H7 (cell line): Measurements from ENCODE around the gene RNPS1. TPM values are rescaled to one million over a fixed set of nuclear protein-coding genes. Genes with fewer than 3 reads are reported as not detected.
"Not testable (repeated sequence)": the region's sequence is repeated elsewhere in the genome, so short reads cannot be mapped to it uniquely, and the experiment has no call there.

Experiments used
- DNase-seq: peaks from one replicate; pipeline ENCODE4 v3.0.0; 2012
- H3K27me3 ChIP-seq: 2 replicates; pipeline ENCODE4 v1.6.0; 2011; ENCODE audit warnings: mild to moderate bottlenecking, low read length; ENCODE audit not compliant: control insufficient read depth, insufficient read depth
- H3K36me3 ChIP-seq: replicated peaks from 2 replicates; pipeline ENCODE4 v1.5.1; 2011; ENCODE audit warnings: low read length; ENCODE audit not compliant: control insufficient read depth, insufficient read depth
- H3K4me3 ChIP-seq: 2 replicates; pipeline ENCODE4 v1.5.1; 2011; ENCODE audit warnings: low read depth, mild to moderate bottlenecking, control low read depth, low read length, moderate library complexity; ENCODE audit not compliant: insufficient read depth
- total RNA-seq: library from RNA; depleted of rRNA; stranded (reverse); fragments of >200 nt; shearing (Covaris generic); gene quantifications from 2 replicates; pipeline ENCODE4 v1.2.3, GENCODE V29; 2014

Gene RNPS1
- total RNA-seq, 1 experiment from 2014 or later = 282 TPM

DNA sequence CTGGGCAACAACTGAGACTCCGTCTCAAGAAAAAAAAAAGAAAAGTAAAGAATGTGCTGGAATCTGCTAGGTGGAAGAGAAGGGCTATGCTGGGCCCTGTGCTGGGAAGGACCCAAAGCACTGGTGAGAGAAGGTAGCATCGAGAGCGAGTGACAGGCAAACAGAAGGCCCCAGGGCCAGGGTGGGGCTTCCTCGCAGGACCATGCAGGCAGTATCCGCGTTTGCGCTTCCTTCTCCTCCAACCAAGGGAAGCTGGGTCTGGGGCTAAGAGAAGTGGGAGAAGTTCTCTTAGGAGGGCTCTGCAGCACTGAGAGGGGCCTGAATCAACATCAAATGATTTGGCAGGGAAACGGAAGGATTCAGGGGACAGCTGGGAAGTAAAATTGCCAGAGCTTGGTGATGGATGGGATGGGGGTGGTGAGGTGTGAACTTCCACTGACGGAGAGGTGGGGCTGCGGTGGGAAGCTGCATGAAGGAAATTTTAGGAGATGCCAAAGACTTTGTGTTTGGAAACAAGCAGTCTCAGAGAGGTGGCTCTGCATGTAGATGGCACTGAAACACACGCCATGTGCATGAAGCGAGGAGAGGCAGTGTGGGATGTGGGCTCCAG is 11.3 kb downstream of the RNPS1 start:
- Histone ChIP-seq H3K36me3 (peaks cover 51% of the 10 kb centered on the region), H3K4me3 (no peak overlapping the region), H3K27me3 (no peaks in the 10 kb centered on the region)
- DNase-seq = peak; percentile 24

- DNase-seq = peak; percentile 24
- Histone ChIP-seq H3K27me3 (no peaks in the 10 kb centered on the region), H3K4me3 (no peak overlapping the region), H3K36me3 (peaks cover 36% of the 10 kb centered on the region)
Measured at GRCh38 chr16:2253293-2253692, 14.6 kb downstream of the RNPS1 start.

DNA sequence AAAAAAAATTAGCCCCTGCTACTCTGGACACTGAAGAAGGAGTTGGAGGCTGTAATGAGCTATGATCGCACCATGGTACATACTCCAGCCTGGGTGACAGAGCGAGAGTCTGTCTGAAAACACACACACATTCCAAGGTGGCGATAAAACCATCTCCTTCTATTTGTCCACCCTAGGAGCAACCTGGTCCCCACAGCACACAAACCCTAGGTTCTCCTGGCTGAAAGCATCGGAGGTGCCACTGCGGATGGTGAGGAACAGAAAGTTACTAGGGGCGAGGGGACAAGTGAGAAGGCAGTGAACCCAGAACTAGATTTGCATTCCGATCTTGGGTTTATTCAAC is 15.1 kb downstream of the RNPS1 start:
- Histone ChIP-seq H3K36me3 (peaks cover 33% of the 10 kb centered on the region), H3K27me3 (no peaks in the 10 kb centered on the region), H3K4me3 (no peak overlapping the region)
- peak; percentile 42 for DNase-seq

- Histone ChIP-seq H3K36me3 (peaks cover 23% of the 10 kb centered on the region), H3K27me3 (no peaks in the 10 kb centered on the region), H3K4me3 (peak within 1 kb of the TSS; percentile 79)
- peak; percentile 100 for DNase-seq
Measured at GRCh38 chr16:2251296-2252111, 16.4 kb downstream of the RNPS1 start, which contains the start of gene ECI1. Gene ECI1, minus strand, starts transcription at chr16:2251587. Its CDS starts 21 bp downstream, at chr16:2251566.

DNA sequence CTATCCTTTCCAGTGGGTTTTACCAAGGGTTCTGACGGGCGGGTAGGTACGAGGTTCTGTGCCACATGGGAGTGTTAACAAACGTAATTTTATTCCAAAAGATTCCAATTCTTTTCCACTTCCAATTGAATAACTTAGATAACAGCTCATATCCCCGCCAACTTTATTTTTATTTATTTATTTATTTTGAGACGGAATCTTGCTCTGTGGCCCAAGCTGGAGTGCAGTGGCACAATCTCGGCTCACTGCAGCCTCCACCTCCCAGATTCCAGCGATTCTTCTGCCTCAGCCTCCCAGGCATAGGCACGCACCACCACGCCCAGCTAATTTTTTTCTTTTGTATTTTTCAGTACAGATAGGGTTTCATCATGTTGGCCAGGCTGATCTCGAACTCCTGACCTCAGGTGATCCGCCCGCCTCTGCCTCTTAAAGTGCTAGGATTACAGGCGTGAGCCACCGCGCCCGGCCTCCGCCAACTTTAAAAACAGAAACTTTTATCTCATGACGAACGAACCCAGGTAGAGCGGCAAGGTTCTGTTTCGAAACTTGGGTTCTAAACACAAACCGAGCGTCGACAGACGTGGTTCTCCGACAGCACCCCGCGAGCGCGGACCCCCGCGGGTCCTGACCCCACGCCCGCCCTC is 17.2 kb downstream of the RNPS1 start:
- Histone ChIP-seq H3K36me3 (peaks cover 22% of the 10 kb centered on the region), H3K27me3 (no peaks in the 10 kb centered on the region), H3K4me3 (peak overlapping the region; percentile 79)
- DNase-seq = no peak

- H3K36me3 ChIP-seq = peaks cover 11% of the 10 kb centered on the region
- H3K4me3 ChIP-seq = no peak overlapping the region
Measured at GRCh38 chr16:2246301-2246885, 21.5 kb downstream of the RNPS1 start.

DNA sequence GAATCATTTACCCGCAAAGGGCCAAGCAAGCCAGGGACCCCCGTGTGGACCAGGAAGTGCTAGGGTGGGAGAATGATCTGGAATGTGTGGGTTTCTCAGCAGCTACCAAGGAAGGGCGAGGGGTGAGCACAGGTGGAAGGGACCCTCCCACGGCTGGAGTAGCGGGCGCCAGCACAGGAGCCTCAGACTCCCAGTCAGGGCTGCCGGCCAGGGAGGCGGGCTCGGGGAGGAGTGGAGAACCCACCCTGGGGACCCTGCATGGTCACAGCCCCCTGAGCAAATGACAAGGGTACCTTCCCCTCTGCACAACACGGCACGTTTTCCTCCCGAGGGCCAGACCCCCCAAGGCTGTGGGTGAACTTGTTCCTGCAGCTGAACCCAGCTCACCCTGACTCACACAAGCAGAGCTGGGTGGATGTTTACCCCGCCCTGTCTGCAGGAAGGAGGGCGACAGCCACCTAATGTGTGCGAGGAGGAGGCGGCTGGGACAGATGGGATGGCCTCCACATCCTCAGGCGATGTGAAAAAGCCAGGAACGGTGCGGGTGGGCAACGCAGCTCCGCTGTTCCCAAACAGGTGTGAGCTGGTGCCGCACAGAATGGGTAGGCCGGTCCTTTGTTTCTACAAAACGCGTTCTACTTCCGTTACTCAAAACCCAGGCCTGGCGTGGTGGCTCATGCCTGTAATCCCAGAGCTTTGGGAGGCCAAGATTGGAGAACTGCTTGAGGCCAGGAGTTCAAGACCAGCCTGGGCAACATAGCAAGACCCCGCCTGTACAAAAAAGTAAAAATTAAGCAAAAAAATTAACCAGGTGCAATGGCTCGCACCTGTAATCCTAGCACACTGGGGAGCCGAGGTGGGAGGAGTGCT is 22.8 kb downstream of the RNPS1 start:
- Histone ChIP-seq H3K27me3 (no peaks in the 10 kb centered on the region), H3K36me3 (peaks cover 11% of the 10 kb centered on the region), H3K4me3 (no peak overlapping the region)
- peak; percentile 59 for DNase-seq

More at GRCh38 chr16:2246301-2246885, 21.5 kb downstream of the RNPS1 start:
- peak; percentile 43 for DNase-seq
- H3K27me3 ChIP-seq = no peaks in the 10 kb centered on the region

- no peak overlapping the region for H3K4me3 ChIP-seq
- H3K36me3 ChIP-seq = peaks cover 11% of the 10 kb centered on the region
- peak; percentile 86 for DNase-seq
- H3K27me3 ChIP-seq = no peaks in the 10 kb centered on the region
Measured at GRCh38 chr16:2244301-2244700, 23.6 kb downstream of the RNPS1 start.

- Histone ChIP-seq H3K36me3 (peaks cover 11% of the 10 kb centered on the region), H3K4me3 (no peak overlapping the region), H3K27me3 (no peaks in the 10 kb centered on the region)
- peak; percentile 52 for DNase-seq
Measured at GRCh38 chr16:2243781-2244180, 24.1 kb downstream of the RNPS1 start.

DNA sequence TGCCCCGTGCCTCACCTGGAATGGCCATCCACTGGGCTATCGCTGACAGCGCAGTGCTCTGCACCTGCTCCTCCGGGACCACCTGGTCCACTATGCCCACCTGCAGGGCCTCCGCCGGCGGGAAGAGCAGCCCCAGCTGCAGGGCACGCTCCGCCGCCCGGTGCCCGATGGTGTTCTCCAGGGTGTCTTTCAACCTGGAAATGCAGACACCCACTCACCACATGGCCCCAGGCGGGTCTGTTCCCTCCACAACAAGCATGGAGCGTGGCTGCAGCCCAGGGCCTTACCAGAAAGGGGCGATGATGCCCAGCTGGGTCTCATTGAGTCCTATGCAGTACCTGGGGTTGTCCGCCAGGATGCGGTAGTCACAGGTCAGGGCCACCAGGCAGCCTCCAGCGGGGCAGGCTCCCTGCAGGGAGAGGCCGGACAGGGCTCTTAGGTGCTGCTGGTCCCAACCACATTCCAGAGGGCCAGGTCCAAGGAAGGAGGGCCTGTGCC is 24.8 kb downstream of the RNPS1 start:
- no peak overlapping the region for H3K4me3 ChIP-seq
- H3K36me3 ChIP-seq = peaks cover 11% of the 10 kb centered on the region
- peak; percentile 86 for DNase-seq
- H3K27me3 ChIP-seq = peaks cover 2% of the 10 kb centered on the region

DNA sequence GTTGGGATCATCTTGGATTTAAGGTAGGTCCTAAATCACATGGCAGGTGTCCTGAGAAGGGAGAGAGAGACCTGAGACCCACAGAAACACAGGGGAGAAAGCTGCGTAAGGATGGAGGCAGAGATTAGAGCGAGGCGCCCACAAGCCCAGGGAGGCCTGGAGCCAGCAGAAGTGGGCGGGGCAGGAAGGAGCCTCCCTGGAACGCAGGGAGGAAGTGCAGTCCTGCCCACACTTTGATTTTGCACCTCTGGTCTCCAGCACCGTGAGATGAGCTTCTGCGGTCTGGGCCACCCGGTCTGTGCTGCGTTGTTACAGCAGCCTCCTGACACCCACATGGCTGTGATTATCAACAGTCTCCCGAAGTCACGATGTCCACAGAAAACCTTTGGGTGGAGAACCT is 25.3 kb downstream of the RNPS1 start:
- peaks cover 11% of the 10 kb centered on the region for H3K36me3 ChIP-seq
- peaks cover 7% of the 10 kb centered on the region for H3K27me3 ChIP-seq
- peak; percentile 44 for DNase-seq
- no peak overlapping the region for H3K4me3 ChIP-seq

- H3K4me3 ChIP-seq, DNase-seq, H3K36me3 ChIP-seq: not testable (repeated sequence)
- H3K27me3 ChIP-seq = peaks cover 22% of the 10 kb centered on the region
Measured at GRCh38 chr16:2240331-2240730, 27.6 kb downstream of the RNPS1 start.

DNA sequence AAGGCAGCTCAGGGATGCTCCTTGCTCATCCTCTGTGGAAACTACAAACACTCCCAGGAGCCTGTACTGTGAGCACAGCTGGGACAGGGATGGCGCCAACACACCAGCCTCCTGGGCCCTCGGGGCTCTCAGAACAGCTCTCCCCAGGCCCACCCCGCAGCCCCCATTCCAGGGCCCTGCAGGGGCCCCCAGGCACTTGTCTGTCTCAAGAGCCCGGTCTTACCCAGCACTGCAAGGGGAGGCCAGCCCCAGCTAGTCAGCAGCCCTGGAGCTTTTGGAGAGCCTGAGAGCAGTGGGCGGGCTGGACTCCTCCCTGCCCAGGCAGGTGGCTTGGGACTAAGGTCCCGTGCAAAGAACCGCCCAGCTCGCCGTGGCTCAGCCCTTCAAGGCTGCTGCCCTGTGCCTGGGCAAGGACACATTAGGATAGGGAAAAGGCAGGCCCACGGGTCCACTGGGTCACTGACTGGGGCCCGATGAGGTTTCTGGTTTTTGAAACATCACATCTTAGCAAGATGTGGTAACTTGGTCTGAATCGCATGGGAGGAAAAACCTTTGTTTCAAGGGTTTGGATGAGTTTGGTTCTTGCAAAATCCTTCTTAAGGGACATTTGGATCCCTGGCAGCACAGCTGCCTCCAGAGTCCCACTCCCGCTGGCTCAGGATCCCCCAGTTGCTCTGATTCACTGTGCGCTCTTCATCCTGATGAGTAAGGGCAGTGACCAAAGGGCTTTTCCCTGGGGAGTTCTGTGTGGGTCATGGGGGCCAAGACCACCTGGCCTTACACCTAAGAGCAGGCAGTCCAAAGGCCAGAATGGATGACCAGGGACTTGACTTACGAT is 28.9 kb downstream of the RNPS1 start:
- peaks cover 2% of the 10 kb centered on the region for H3K36me3 ChIP-seq
- H3K4me3 ChIP-seq = no peak overlapping the region
- H3K27me3 ChIP-seq = peaks cover 22% of the 10 kb centered on the region
- DNase-seq = peak; percentile 89
